GM20431 (cell line): ENCODE data around the gene RAPGEF6.

Experiments used
- in situ Hi-C: fragments of 300-500 bp; cut with MseI, MboI; formaldehyde crosslinking; loops from one replicate; pipeline ENCODE4 v1.15.0; 2020; ENCODE audit warnings: low sequenced_read_pairs; ENCODE audit not compliant: unreplicated experiment

The RAPGEF6 gene

GRCh38 chr5:131460133-131460532 is 174.9 kb downstream of the RAPGEF6 start:
- in situ Hi-C loops: no loop called here

GRCh38 chr5:131459216-131459615 is 175.8 kb downstream of the RAPGEF6 start:
- in situ Hi-C loops: no loop called here

- in situ Hi-C loops: no loop called here
These were observed 177.8 kb downstream of the RAPGEF6 start for GRCh38 chr5:131457193-131457592.

- in situ Hi-C loops: no loop called here
These were observed 184.1 kb downstream of the RAPGEF6 start for GRCh38 chr5:131450941-131451340.

GRCh38 chr5:131441184-131441583 is 193.8 kb downstream of the RAPGEF6 start:
- in situ Hi-C loops: loop anchor here (25.0 kb wide), 1 partner anchor 571 kb away; the partner anchor contains the start of gene ACSL6

GRCh38 chr5:131436081-131436480 is 198.9 kb downstream of the RAPGEF6 start:
- in situ Hi-C loops: loop anchor here (25.0 kb wide), 1 partner anchor 576 kb away; the partner anchor contains the start of gene ACSL6

GRCh38 chr5:131433109-131433508 is 201.9 kb downstream of the RAPGEF6 start:
- in situ Hi-C loops: loop anchor here (25.0 kb wide), 1 partner anchor 579 kb away; the partner anchor contains the start of gene ACSL6

GRCh38 chr5:131431794-131432193 is 203.2 kb downstream of the RAPGEF6 start:
- in situ Hi-C loops: loop anchor here (25.0 kb wide), 1 partner anchor 581 kb away; the partner anchor contains the start of gene ACSL6

- in situ Hi-C loops: loop anchor here (25.0 kb wide), 1 partner anchor 582 kb away; the partner anchor contains the start of gene ACSL6
These were observed 204.2 kb downstream of the RAPGEF6 start for GRCh38 chr5:131430794-131431193.

GRCh38 chr5:131426011-131426410 is 209.0 kb downstream of the RAPGEF6 start:
- in situ Hi-C loops: loop anchor here (25.0 kb wide), 1 partner anchor 586 kb away; the partner anchor contains the start of gene ACSL6

- in situ Hi-C loops: loop anchor here (25.0 kb wide), 2 partner anchors 261 to 561 kb away; partner anchors contain the start of genes HINT1 and LYRM7
These were observed 212.0 kb downstream of the RAPGEF6 start for GRCh38 chr5:131423056-131423455.

GRCh38 chr5:131419877-131420276 is 215.2 kb downstream of the RAPGEF6 start:
- in situ Hi-C loops: loop anchor here (25.0 kb wide), 2 partner anchors 258 to 558 kb away; partner anchors contain the start of genes HINT1 and LYRM7

- in situ Hi-C loops: loop anchor here (25.0 kb wide), 2 partner anchors 257 to 557 kb away; partner anchors contain the start of genes HINT1 and LYRM7
These were observed 216.2 kb downstream of the RAPGEF6 start for GRCh38 chr5:131418846-131419245.

GRCh38 chr5:131417240-131417869 is 217.7 kb downstream of the RAPGEF6 start:
- in situ Hi-C loops: loop anchor here (25.0 kb wide), 2 partner anchors 255 to 555 kb away; partner anchors contain the start of genes HINT1 and LYRM7

GRCh38 chr5:131416729-131417128 is 218.3 kb downstream of the RAPGEF6 start:
- in situ Hi-C loops: loop anchor here (25.0 kb wide), 2 partner anchors 254 to 554 kb away; partner anchors contain the start of genes HINT1 and LYRM7

- in situ Hi-C loops: loop anchor here (25.0 kb wide), 2 partner anchors 252 to 552 kb away; partner anchors contain the start of genes HINT1 and LYRM7
These were observed 221.1 kb downstream of the RAPGEF6 start for GRCh38 chr5:131413605-131414559.

GRCh38 chr5:131406975-131407638 is 227.9 kb downstream of the RAPGEF6 start:
- in situ Hi-C loops: loop anchor here (25.0 kb wide), 2 partner anchors 245 to 545 kb away; partner anchors contain the start of genes HINT1 and LYRM7

- in situ Hi-C loops: loop anchor here (25.0 kb wide), 2 partner anchors 244 to 544 kb away; partner anchors contain the start of genes HINT1 and LYRM7
These were observed 229.0 kb downstream of the RAPGEF6 start for GRCh38 chr5:131406076-131406475.

- in situ Hi-C loops: loop anchor here (25.0 kb wide), 2 partner anchors 243 to 543 kb away; partner anchors contain the start of genes HINT1 and LYRM7
These were observed 229.4 kb downstream of the RAPGEF6 start for GRCh38 chr5:131405674-131406073.
